VCaP (cell line): ENCODE measurements around the gene TGIF2.
A peak's percentile ranks its signal among the peaks of the same experiment; 100 is the strongest.

Experiments
- H3K27ac ChIP-seq: fragments of 450-650 bp; 2 replicates; pipeline ENCODE4 v1.5.1; 2017
- CTCF ChIP-seq: fragments of 450-650 bp; conservative IDR thresholded peaks from 2 replicates; pipeline ENCODE4 v1.5.1; 2017; ENCODE audit warnings: mild to moderate bottlenecking, moderate library complexity

The TGIF2 gene

GRCh38 chr20:36565520-36565919 is 7.9 kb upstream of the TGIF2 start:
- TF ChIP-seq CTCF = no peak
- no peak overlapping the region for H3K27ac ChIP-seq

- H3K27ac ChIP-seq = no peak overlapping the region
- TF ChIP-seq CTCF = no peak
These were observed 3.5 kb upstream of the TGIF2 start for GRCh38 chr20:36569847-36570429.

GRCh38 chr20:36571564-36572504 is 1.6 kb upstream of the TGIF2 start:
- TF ChIP-seq CTCF = no peak
- peak overlapping the region; percentile 75; the same call in 1 of the 2 replicates for H3K27ac ChIP-seq

GRCh38 chr20:36572701-36573102 is 695 bp upstream of the TGIF2 start:
- H3K27ac ChIP-seq = peak overlapping the region; percentile 75; the same call in 1 of the 2 replicates
- TF ChIP-seq CTCF = no peak

- no peak for TF ChIP-seq CTCF
- H3K27ac ChIP-seq = peak overlapping the region; percentile 75
These were observed 485 bp downstream of the TGIF2 start for GRCh38 chr20:36573798-36574365.

- H3K27ac ChIP-seq = peak overlapping the region; percentile 75
- TF ChIP-seq CTCF = no peak
These were observed 1.2 kb downstream of the TGIF2 start for GRCh38 chr20:36574366-36575135.

GRCh38 chr20:36576081-36576445 is 2.7 kb downstream of the TGIF2 start:
- peak overlapping the region; percentile 75 for H3K27ac ChIP-seq

More at GRCh38 chr20:36576081-36576445, 2.7 kb downstream of the TGIF2 start:
- no peak for TF ChIP-seq CTCF
